ENCODE measurements around the gene ABCC3.

ABCC3 gene

GRCh38 chr17:50634224-50634914, at the start of gene ABCC3:
Gene ABCC3, plus strand, starts transcription at chr17:50634881. Its CDS starts 56 bp downstream, at chr17:50634937.
- no peak within 1 kb of the TSS for H3K9ac ChIP-seq (ENCODE audit: insufficient read length)
- DNase-seq (ENCODE audit: low read depth, low spot score): no peak
- TF ChIP-seq POLR2AphosphoS5 (IDR thresholded peaks at IDR 0.05; ENCODE audit: borderline replicate concordance, low read depth, low read length): no peak
- no peak for TF ChIP-seq FOXP2 (optimal IDR thresholded peaks at IDR 0.05; ENCODE audit: control extremely low read depth, extremely low read length, insufficient read depth)
- no peak for TF ChIP-seq EZH2 (IDR thresholded peaks at IDR 0.05)
- H3K27ac ChIP-seq: no peak within 1 kb of the TSS
- no peaks in the 10 kb centered on the region for H3K9me3 ChIP-seq (ENCODE audit: low read depth, low read length)
- H3K4me3 ChIP-seq: peak within 1 kb of the TSS; percentile 43
- no peaks in the 10 kb centered on the region for H3K36me3 ChIP-seq (ENCODE audit: insufficient read depth, low read length)

GRCh38 chr17:50585346-50585745, 49.3 kb upstream of the ABCC3 start:
- DNase-seq (ENCODE audit: low read depth, low spot score): no peak
- Histone ChIP-seq H3K9me3 (ENCODE audit: low read depth, low read length) (no peaks in the 10 kb centered on the region), H3K9ac (ENCODE audit: insufficient read length) (no peak overlapping the region)

GRCh38 chr17:50585891-50586290, 48.8 kb upstream of the ABCC3 start:
- no peak for DNase-seq (ENCODE audit: low read depth, low spot score)
- no peak overlapping the region for H3K9ac ChIP-seq (ENCODE audit: insufficient read length)
- H3K9me3 ChIP-seq (ENCODE audit: low read depth, low read length): no peaks in the 10 kb centered on the region
- H3K36me3 ChIP-seq (ENCODE audit: insufficient read depth, low read length): no peaks in the 10 kb centered on the region; the same call in 1 of the 2 replicates
- H3K4me3 ChIP-seq: no peak overlapping the region
- TF ChIP-seq FOXP2 (optimal IDR thresholded peaks at IDR 0.05; ENCODE audit: control extremely low read depth, extremely low read length, insufficient read depth): no peak
- no peak for TF ChIP-seq POLR2AphosphoS5 (IDR thresholded peaks at IDR 0.05; ENCODE audit: borderline replicate concordance, low read depth, low read length)
- TF ChIP-seq EZH2 (IDR thresholded peaks at IDR 0.05): no peak
- H3K27ac ChIP-seq: no peak overlapping the region

More at GRCh38 chr17:50585346-50585745, 49.3 kb upstream of the ABCC3 start:
- no peak overlapping the region for H3K4me3 ChIP-seq
- TF ChIP-seq EZH2 (IDR thresholded peaks at IDR 0.05) (no peak), FOXP2 (optimal IDR thresholded peaks at IDR 0.05; ENCODE audit: control extremely low read depth, extremely low read length, insufficient read depth) (no peak), POLR2AphosphoS5 (IDR thresholded peaks at IDR 0.05; ENCODE audit: borderline replicate concordance, low read depth, low read length) (no peak)
- no peak overlapping the region for H3K27ac ChIP-seq
- no peaks in the 10 kb centered on the region; the same call in 1 of the 2 replicates for H3K36me3 ChIP-seq (ENCODE audit: insufficient read depth, low read length)

GRCh38 chr17:50586421-50587247, 48.0 kb upstream of the ABCC3 start:
- Histone ChIP-seq H3K9me3 (ENCODE audit: low read depth, low read length) (no peaks in the 10 kb centered on the region), H3K27ac (no peak overlapping the region), H3K36me3 (ENCODE audit: insufficient read depth, low read length) (no peaks in the 10 kb centered on the region; the same call in 1 of the 2 replicates), H3K9ac (ENCODE audit: insufficient read length) (no peak overlapping the region), H3K4me3 (no peak overlapping the region)
- no peak for DNase-seq (ENCODE audit: low read depth, low spot score)
- TF ChIP-seq POLR2AphosphoS5 (IDR thresholded peaks at IDR 0.05; ENCODE audit: borderline replicate concordance, low read depth, low read length): no peak
- TF ChIP-seq FOXP2 (optimal IDR thresholded peaks at IDR 0.05; ENCODE audit: control extremely low read depth, extremely low read length, insufficient read depth): no peak
- no peak for TF ChIP-seq EZH2 (IDR thresholded peaks at IDR 0.05)

- no peak for DNase-seq (ENCODE audit: low read depth, low spot score)
- H3K36me3 ChIP-seq (ENCODE audit: insufficient read depth, low read length): no peaks in the 10 kb centered on the region
- H3K27ac ChIP-seq: 0 out of 2 replicates have a peak overlapping the region, but pooled peaks have one; percentile 1
- no peak overlapping the region for H3K9ac ChIP-seq (ENCODE audit: insufficient read length)
- TF ChIP-seq POLR2AphosphoS5 (IDR thresholded peaks at IDR 0.05; ENCODE audit: borderline replicate concordance, low read depth, low read length): no peak
- no peak for TF ChIP-seq FOXP2 (optimal IDR thresholded peaks at IDR 0.05; ENCODE audit: control extremely low read depth, extremely low read length, insufficient read depth)
- no peak for TF ChIP-seq EZH2 (IDR thresholded peaks at IDR 0.05)
- H3K9me3 ChIP-seq (ENCODE audit: low read depth, low read length): no peaks in the 10 kb centered on the region
- H3K4me3 ChIP-seq: no peak overlapping the region
Observed at GRCh38 chr17:50587571-50587970, 47.1 kb upstream of the ABCC3 start.

- Histone ChIP-seq H3K27ac (no peak overlapping the region), H3K4me3 (no peak overlapping the region), H3K9me3 (ENCODE audit: low read depth, low read length) (no peaks in the 10 kb centered on the region), H3K9ac (ENCODE audit: insufficient read length) (no peak overlapping the region), H3K36me3 (ENCODE audit: insufficient read depth, low read length) (no peaks in the 10 kb centered on the region)
- no peak for TF ChIP-seq FOXP2 (optimal IDR thresholded peaks at IDR 0.05; ENCODE audit: control extremely low read depth, extremely low read length, insufficient read depth)
- TF ChIP-seq EZH2 (IDR thresholded peaks at IDR 0.05): no peak
- no peak for TF ChIP-seq POLR2AphosphoS5 (IDR thresholded peaks at IDR 0.05; ENCODE audit: borderline replicate concordance, low read depth, low read length)
- DNase-seq (ENCODE audit: low read depth, low spot score): no peak
Observed at GRCh38 chr17:50588391-50589049, 46.2 kb upstream of the ABCC3 start.

- H3K27ac ChIP-seq: peak overlapping the region; percentile 36; the same call in 1 of the 2 replicates
- H3K36me3 ChIP-seq (ENCODE audit: insufficient read depth, low read length): no peaks in the 10 kb centered on the region
- no peak for DNase-seq (ENCODE audit: low read depth, low spot score)
- no peak overlapping the region for H3K4me3 ChIP-seq
- no peak overlapping the region for H3K9ac ChIP-seq (ENCODE audit: insufficient read length)
- H3K9me3 ChIP-seq (ENCODE audit: low read depth, low read length): no peaks in the 10 kb centered on the region
- TF ChIP-seq POLR2AphosphoS5 (IDR thresholded peaks at IDR 0.05; ENCODE audit: borderline replicate concordance, low read depth, low read length) (no peak), EZH2 (IDR thresholded peaks at IDR 0.05) (no peak), FOXP2 (optimal IDR thresholded peaks at IDR 0.05; ENCODE audit: control extremely low read depth, extremely low read length, insufficient read depth) (no peak)
Observed at GRCh38 chr17:50589095-50589705, 45.5 kb upstream of the ABCC3 start.
